HL-60/S4 treated with retinoic acid at 250 ng/mL for 4 days and 3 days (cell line): ENCODE results near the gene TAC4.

Experiments used
- in situ Hi-C: fragments of 300-500 bp; cut with MboI; formaldehyde crosslinking; loops from 2 replicates; pipeline ENCODE4 v1.7.0; 2022; ENCODE audit warnings: low sequenced_read_pairs

Gene TAC4

GRCh38 chr17:49845321-49845720 lies 2.5 kb downstream of the TAC4 start:
- in situ Hi-C loops: loop anchor here (25.0 kb wide), 1 partner anchor 283 kb away; no protein-coding TSS in a partner anchor

- in situ Hi-C loops: loop anchor here (25.0 kb wide), 1 partner anchor 282 kb away; no protein-coding TSS in a partner anchor
Observed at GRCh38 chr17:49843774-49844350, 4.0 kb downstream of the TAC4 start.

- in situ Hi-C loops: loop anchor here (25.0 kb wide), 1 partner anchor 281 kb away; no protein-coding TSS in a partner anchor
Observed at GRCh38 chr17:49842846-49843245, 5.0 kb downstream of the TAC4 start.

GRCh38 chr17:49842371-49842770 lies 5.5 kb downstream of the TAC4 start:
- in situ Hi-C loops: loop anchor here (25.0 kb wide), 1 partner anchor 280 kb away; no protein-coding TSS in a partner anchor

GRCh38 chr17:49841548-49841947 lies 6.3 kb downstream of the TAC4 start:
- in situ Hi-C loops: loop anchor here (25.0 kb wide), 1 partner anchor 279 kb away; no protein-coding TSS in a partner anchor

- in situ Hi-C loops: loop anchor here (25.0 kb wide), 1 partner anchor 277 kb away; no protein-coding TSS in a partner anchor
Observed at GRCh38 chr17:49839455-49839854, 8.4 kb downstream of the TAC4 start.

- in situ Hi-C loops: loop anchor here (25.0 kb wide), 1 partner anchor 274 kb away; no protein-coding TSS in a partner anchor
Observed at GRCh38 chr17:49836111-49837030, 11.5 kb downstream of the TAC4 start.

GRCh38 chr17:49835472-49835871 lies 12.4 kb downstream of the TAC4 start:
- in situ Hi-C loops: loop anchor here (25.0 kb wide), 1 partner anchor 273 kb away; no protein-coding TSS in a partner anchor

- in situ Hi-C loops: loop anchor here (25.0 kb wide), 1 partner anchor 272 kb away; no protein-coding TSS in a partner anchor
Observed at GRCh38 chr17:49834118-49834743, 13.6 kb downstream of the TAC4 start.

- in situ Hi-C loops: loop anchor here (25.0 kb wide), 1 partner anchor 271 kb away; no protein-coding TSS in a partner anchor
Observed at GRCh38 chr17:49832840-49833599, 14.8 kb downstream of the TAC4 start.

- in situ Hi-C loops: loop anchor here (25.0 kb wide), 1 partner anchor 268 kb away; no protein-coding TSS in a partner anchor
Observed at GRCh38 chr17:49830605-49831004, 17.3 kb downstream of the TAC4 start.

- in situ Hi-C loops: loop anchor here (25.0 kb wide), 1 partner anchor 267 kb away; no protein-coding TSS in a partner anchor
Observed at GRCh38 chr17:49829026-49829425, 18.8 kb downstream of the TAC4 start.

GRCh38 chr17:49828325-49828724 lies 19.5 kb downstream of the TAC4 start:
- in situ Hi-C loops: loop anchor here (25.0 kb wide), 1 partner anchor 266 kb away; no protein-coding TSS in a partner anchor

GRCh38 chr17:49825645-49826044 lies 22.2 kb downstream of the TAC4 start:
- in situ Hi-C loops: loop anchor here (25.0 kb wide), 1 partner anchor 263 kb away; no protein-coding TSS in a partner anchor

GRCh38 chr17:49823614-49824013 lies 24.3 kb downstream of the TAC4 start:
- in situ Hi-C loops: no loop called here

- in situ Hi-C loops: no loop called here
Observed at GRCh38 chr17:49822829-49823228, 25.0 kb downstream of the TAC4 start.

- in situ Hi-C loops: no loop called here
Observed at GRCh38 chr17:49821916-49822315, 26.0 kb downstream of the TAC4 start.

- in situ Hi-C loops: no loop called here
Observed at GRCh38 chr17:49821466-49821865, 26.4 kb downstream of the TAC4 start.

GRCh38 chr17:49820773-49821172 lies 27.1 kb downstream of the TAC4 start:
- in situ Hi-C loops: no loop called here

- in situ Hi-C loops: no loop called here
Observed at GRCh38 chr17:49819651-49820050, 28.2 kb downstream of the TAC4 start.
